ENCODE data around the gene CD74. TPM values are rescaled to one million over a fixed set of nuclear protein-coding genes. Genes with fewer than 3 reads are reported as not detected.
A peak's percentile ranks its signal among the peaks of the same experiment; 100 is the strongest.

Gene CD74
- total RNA-seq, 4 donors from 2014 or later = 91.0 to 1,037 (median 261) TPM

GRCh38 chr5:150404941-150405816, 7.5 kb downstream of the CD74 start:
- WGBS, 2 donors = 61 to 68% methylated on average over 6 of the region's 9 CpGs
- Histone ChIP-seq H3K4me3 (no peak overlapping the region), H3K27me3 (no peaks in the 10 kb centered on the region), H3K36me3 (peaks cover 14 to 71% (median 25%) of the 10 kb centered on the region in 3 donors), H3K27ac (peak overlapping the region in 1 of 4 donors; percentile 5), H3K4me1 (peaks cover 9 to 35% (median 27%) of the 10 kb centered on the region in 3 donors), H3K9me3 (no peaks in the 10 kb centered on the region)
- intact Hi-C loops (cut with DNase I) = no loop called here
- no peak for TF ChIP-seq POLR2A (IDR thresholded peaks at IDR 0.05)
- TF ChIP-seq, protein P1, sequence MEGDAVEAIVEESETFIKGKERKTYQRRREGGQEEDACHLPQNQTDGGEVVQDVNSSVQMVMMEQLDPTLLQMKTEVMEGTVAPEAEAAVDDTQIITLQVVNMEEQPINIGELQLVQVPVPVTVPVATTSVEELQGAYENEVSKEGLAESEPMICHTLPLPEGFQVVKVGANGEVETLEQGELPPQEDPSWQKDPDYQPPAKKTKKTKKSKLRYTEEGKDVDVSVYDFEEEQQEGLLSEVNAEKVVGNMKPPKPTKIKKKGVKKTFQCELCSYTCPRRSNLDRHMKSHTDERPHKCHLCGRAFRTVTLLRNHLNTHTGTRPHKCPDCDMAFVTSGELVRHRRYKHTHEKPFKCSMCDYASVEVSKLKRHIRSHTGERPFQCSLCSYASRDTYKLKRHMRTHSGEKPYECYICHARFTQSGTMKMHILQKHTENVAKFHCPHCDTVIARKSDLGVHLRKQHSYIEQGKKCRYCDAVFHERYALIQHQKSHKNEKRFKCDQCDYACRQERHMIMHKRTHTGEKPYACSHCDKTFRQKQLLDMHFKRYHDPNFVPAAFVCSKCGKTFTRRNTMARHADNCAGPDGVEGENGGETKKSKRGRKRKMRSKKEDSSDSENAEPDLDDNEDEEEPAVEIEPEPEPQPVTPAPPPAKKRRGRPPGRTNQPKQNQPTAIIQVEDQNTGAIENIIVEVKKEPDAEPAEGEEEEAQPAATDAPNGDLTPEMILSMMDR (IDR thresholded peaks at IDR 0.05) = no peak
- DNase-seq = no peak

DNA sequence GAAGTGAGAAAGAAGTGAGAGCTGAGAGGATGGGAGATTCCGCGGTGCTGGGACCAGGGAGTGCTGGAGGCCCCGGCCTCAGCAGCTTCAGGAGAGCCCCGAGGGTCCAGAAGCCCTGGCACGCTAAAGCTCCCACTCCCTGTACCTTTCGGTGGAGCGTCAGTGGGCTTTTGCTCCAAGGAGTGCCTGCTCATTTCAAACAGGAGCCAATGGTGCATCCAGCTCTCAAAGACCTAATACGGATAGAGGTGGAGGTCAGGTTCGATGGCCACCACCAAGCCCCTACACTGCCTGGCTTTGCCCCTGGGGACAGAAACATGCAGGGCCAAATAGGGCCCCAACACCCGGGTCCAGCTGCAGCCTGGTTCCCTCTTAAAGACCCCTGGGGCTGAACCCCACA, 8.2 kb downstream of the CD74 start:
- H3K4me3 ChIP-seq = no peak overlapping the region
- intact Hi-C loops (cut with DNase I) = no loop called here
- no peak for DNase-seq
- 83% methylated on average over 8 of the region's 10 CpGs for WGBS, 2 donors
- H3K36me3 ChIP-seq = peaks cover 18 to 77% (median 31%) of the 10 kb centered on the region in 3 donors
- H3K27me3 ChIP-seq = no peaks in the 10 kb centered on the region
- H3K4me1 ChIP-seq = peaks cover 6 to 30% (median 22%) of the 10 kb centered on the region in 3 donors
- no peaks in the 10 kb centered on the region for H3K9me3 ChIP-seq
- peak overlapping the region in 1 of 4 donors; percentile 5 for H3K27ac ChIP-seq
- TF ChIP-seq POLR2A (IDR thresholded peaks at IDR 0.05) = no peak
- TF ChIP-seq, protein P1 (IDR thresholded peaks at IDR 0.05) = no peak

GRCh38 chr5:150404121-150404520, 8.6 kb downstream of the CD74 start:
- DNase-seq = no peak
- 53 to 68% methylated on average over 4 of the region's 5 CpGs for WGBS, 2 donors
- Histone ChIP-seq H3K4me1 (peaks cover 6 to 27% (median 19%) of the 10 kb centered on the region in 3 donors), H3K4me3 (no peak overlapping the region), H3K36me3 (peaks cover 18 to 81% (median 32%) of the 10 kb centered on the region in 3 donors), H3K9me3 (no peaks in the 10 kb centered on the region), H3K27me3 (no peaks in the 10 kb centered on the region), H3K27ac (no peak overlapping the region)
- intact Hi-C loops (cut with DNase I) = no loop called here
- TF ChIP-seq, protein P1 (IDR thresholded peaks at IDR 0.05) = no peak
- TF ChIP-seq POLR2A (IDR thresholded peaks at IDR 0.05) = no peak

- no peaks in the 10 kb centered on the region for H3K27me3 ChIP-seq
- peaks cover 18 to 93% (median 32%) of the 10 kb centered on the region in 3 donors for H3K36me3 ChIP-seq
- no peak overlapping the region for H3K27ac ChIP-seq
- DNase-seq = no peak
- H3K4me1 ChIP-seq = peaks cover 2 to 15% (median 7%) of the 10 kb centered on the region in 3 donors
- TF ChIP-seq POLR2A (IDR thresholded peaks at IDR 0.05) = no peak
- TF ChIP-seq, protein P1 (IDR thresholded peaks at IDR 0.05) = no peak
- H3K9me3 ChIP-seq = no peaks in the 10 kb centered on the region
- H3K4me3 ChIP-seq = no peak overlapping the region
- WGBS, 2 donors = 93 to 95% methylated on average over 6 to 8 of the region's 12 CpGs
- intact Hi-C loops (cut with DNase I) = no loop called here
These were observed 9.8 kb downstream of the CD74 start for GRCh38 chr5:150402901-150403342.

- peaks cover 18 to 99% (median 32%) of the 10 kb centered on the region in 3 donors for H3K36me3 ChIP-seq
- no peaks in the 10 kb centered on the region for H3K27me3 ChIP-seq
- H3K27ac ChIP-seq = no peak overlapping the region
- 57% methylated on average over 1 to 4 of the region's 4 CpGs for WGBS, 2 donors
- TF ChIP-seq, protein P1 (IDR thresholded peaks at IDR 0.05) = no peak
- TF ChIP-seq POLR2A (IDR thresholded peaks at IDR 0.05) = no peak
- DNase-seq = no peak
- intact Hi-C loops (cut with DNase I) = no loop called here
- no peaks in the 10 kb centered on the region for H3K9me3 ChIP-seq
- H3K4me1 ChIP-seq = peaks cover 0 to 9% (median 2%) of the 10 kb centered on the region in 3 donors
- H3K4me3 ChIP-seq = no peak overlapping the region
These were observed 10.4 kb downstream of the CD74 start for GRCh38 chr5:150402229-150402773.

All from esophagus squamous epithelium (tissue), 5 donors.